Fibroblast of lung (primary cell): ENCODE results near the gene TCIRG1. TPM values are rescaled to one million over a fixed set of nuclear protein-coding genes. Genes with fewer than 3 reads are reported as not detected.

ENCODE experiments used
- DNase-seq, 2 donors: peaks; one replicate each; pipeline versions ENCODE4 v3.0.0 to v3.0.0-alpha.2; 2010; ENCODE audit warnings: low read depth in 2 of 2
- H2AFZ ChIP-seq: 2 replicates; pipeline ENCODE4 v1.5.1; 2012; ENCODE audit warnings: low read length, control low read depth, inconsistent platforms
- H3K27ac ChIP-seq: 2 replicates; pipeline ENCODE4 v1.5.1; 2011; ENCODE audit warnings: low read length, control low read depth; ENCODE audit not compliant: insufficient read depth
- H3K27me3 ChIP-seq: 2 replicates; pipeline ENCODE4 v1.5.1; 2011; ENCODE audit warnings: mild to moderate bottlenecking, low read length; ENCODE audit not compliant: control insufficient read depth, insufficient read depth
- H3K36me3 ChIP-seq: 2 replicates; pipeline ENCODE4 v1.5.1; 2011; ENCODE audit warnings: low read length; ENCODE audit not compliant: control insufficient read depth, insufficient read depth
- H3K4me1 ChIP-seq: 2 replicates; pipeline ENCODE4 v1.5.1; 2011; ENCODE audit warnings: low read length; ENCODE audit not compliant: control insufficient read depth, insufficient read depth; ENCODE audit errors: extremely low read depth
- H3K4me2 ChIP-seq: 2 replicates; pipeline ENCODE4 v1.5.1; 2011; ENCODE audit warnings: low read length, control low read depth; ENCODE audit not compliant: insufficient read depth; ENCODE audit errors: extremely low read depth
- H3K4me3 ChIP-seq, 4 experiments: fragments of 200-600 bp in 1 of 4; sonication (generic) in 1 of 4; replicated peaks in 1 of 4; 2 replicates each; pipeline ENCODE4 v1.5.1; 2011 to 2016; ENCODE audit warnings: low read length in 4 of 4, low read depth in 3 of 4, mild to moderate bottlenecking in 3 of 4, control low read depth in 2 of 4, inconsistent platforms in 1 of 4, mixed read lengths in 1 of 4; ENCODE audit not compliant: insufficient read depth in 1 of 4; ENCODE audit errors: control extremely low read depth in 1 of 4
- H3K79me2 ChIP-seq: 2 replicates; pipeline ENCODE4 v1.5.1; 2012; ENCODE audit warnings: mild to moderate bottlenecking, low read length, inconsistent platforms; ENCODE audit not compliant: control insufficient read depth, insufficient read depth
- H3K9ac ChIP-seq: 2 replicates; pipeline ENCODE4 v1.5.1; 2011; ENCODE audit warnings: mild to moderate bottlenecking, low read length, control low read depth; ENCODE audit not compliant: insufficient read depth
- H3K9me3 ChIP-seq: 2 replicates; pipeline ENCODE4 v1.5.1; 2012; ENCODE audit warnings: low read depth, low read length; ENCODE audit not compliant: control insufficient read depth, insufficient read depth
- H4K20me1 ChIP-seq: 2 replicates; pipeline ENCODE4 v1.5.1; 2011; ENCODE audit warnings: low read length; ENCODE audit not compliant: control insufficient read depth, insufficient read depth; ENCODE audit errors: extremely low read depth
- CTCF ChIP-seq, 2 donors: IDR thresholded peaks in 1 of 2; conservative IDR thresholded peaks in 1 of 2; 1 replicate in 1 of 2; 2 replicates in 1 of 2; pipeline ENCODE4 v1.5.1; 2011 to 2012; ENCODE audit warnings: low read length in 2 of 2, control low read depth in 1 of 2, inconsistent platforms in 1 of 2, low read depth in 1 of 2, mild to moderate bottlenecking in 1 of 2
- EZH2 ChIP-seq: IDR thresholded peaks from 2 replicates; pipeline ENCODE4 v1.5.1; 2012; ENCODE audit warnings: low read length, control low read depth, mild to moderate bottlenecking; ENCODE audit errors: missing control alignments
- polyA plus RNA-seq, 2 donors: library from polyadenylated mRNA; depleted of rRNA in 1 of 2; stranded (reverse) in 1 of 2; unstranded in 1 of 2; fragments of >200 nt; gene quantifications; 2 replicates each; pipeline ENCODE4 v1.2.1, GENCODE V29; 2011 to 2012; ENCODE audit warnings: missing spikeins in 1 of 2
- total RNA-seq: library from RNA; depleted of rRNA; stranded (reverse); fragments of >200 nt; gene quantifications from 2 replicates; pipeline ENCODE4 v1.2.1, GENCODE V29; 2014

The TCIRG1 gene
- total and polyA plus RNA-seq, 2 donors (not counting 1 experiment from before 2014, with no cell fraction given) = 26.7 to 46.2 TPM

GRCh38 chr11:68014157-68014946 lies 24.5 kb upstream of the TCIRG1 start:
- no peaks in the 10 kb centered on the region for H4K20me1 ChIP-seq
- H3K36me3 ChIP-seq = peaks cover 6% of the 10 kb centered on the region
- H3K4me2 ChIP-seq = no peak overlapping the region
- H3K27me3 ChIP-seq = no peaks in the 10 kb centered on the region
- no peaks in the 10 kb centered on the region for H3K9me3 ChIP-seq
- H3K4me1 ChIP-seq = peaks cover 40% of the 10 kb centered on the region
- peak; percentile 79 to 94 for DNase-seq
- H3K27ac ChIP-seq = peak overlapping the region; percentile 97
- peak overlapping the region; percentile 41 for H3K9ac ChIP-seq
- TF ChIP-seq EZH2 = no peak
- no peak for TF ChIP-seq CTCF (conservative IDR thresholded peaks at IDR 0.05 in 1 of 2, IDR thresholded peaks at IDR 0.05 in 1 of 2; ENCODE audit: low read depth in 1 of 2, low read length in 2 of 2)
- no peak overlapping the region for H2AFZ ChIP-seq
- peak overlapping the region in 1 of 4 experiments; percentile 14 for H3K4me3 ChIP-seq
- peaks cover 21% of the 10 kb centered on the region for H3K79me2 ChIP-seq

DNA sequence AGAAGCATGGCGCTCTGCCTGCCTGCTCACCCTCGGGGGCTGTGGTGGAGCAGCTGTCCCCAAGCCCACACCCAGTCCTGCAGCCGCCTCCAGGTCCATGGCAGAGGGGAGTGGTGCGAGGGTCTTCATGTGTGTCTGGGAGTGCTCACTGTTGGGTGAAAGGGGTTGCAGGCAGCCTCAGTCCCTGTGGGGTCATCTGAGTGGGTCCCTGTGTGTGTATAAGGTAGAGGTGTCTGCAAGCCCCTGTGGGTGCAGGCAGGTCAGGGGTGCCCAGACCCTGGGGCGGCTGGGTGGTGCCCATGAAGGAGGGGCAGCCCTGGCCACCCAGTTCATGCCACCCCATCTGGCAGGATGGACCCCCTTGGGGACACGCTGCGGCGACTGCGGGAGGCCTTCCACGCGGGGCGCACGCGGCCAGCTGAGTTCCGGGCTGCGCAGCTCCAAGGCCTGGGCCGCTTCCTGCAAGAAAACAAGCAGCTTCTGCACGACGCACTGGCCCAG lies 23.8 kb upstream of the TCIRG1 start:
- Histone ChIP-seq H3K9ac (no peak overlapping the region), H2AFZ (no peak overlapping the region), H3K36me3 (peaks cover 6% of the 10 kb centered on the region), H3K4me2 (no peak overlapping the region), H3K79me2 (peaks cover 21% of the 10 kb centered on the region), H4K20me1 (no peaks in the 10 kb centered on the region), H3K4me1 (peaks cover 40% of the 10 kb centered on the region), H3K27ac (peak overlapping the region; percentile 97), H3K4me3 (no peak overlapping the region), H3K9me3 (no peaks in the 10 kb centered on the region), H3K27me3 (no peaks in the 10 kb centered on the region)
- no peak for DNase-seq
- TF ChIP-seq CTCF (conservative IDR thresholded peaks at IDR 0.05 in 1 of 2, IDR thresholded peaks at IDR 0.05 in 1 of 2; ENCODE audit: low read depth in 1 of 2, low read length in 2 of 2) (no peak), EZH2 (no peak)

- TF ChIP-seq EZH2 = no peak
- no peak for TF ChIP-seq CTCF (conservative IDR thresholded peaks at IDR 0.05 in 1 of 2, IDR thresholded peaks at IDR 0.05 in 1 of 2; ENCODE audit: low read depth in 1 of 2, low read length in 2 of 2)
These were observed 23.4 kb upstream of the TCIRG1 start for GRCh38 chr11:68015467-68015866.

More at GRCh38 chr11:68015467-68015866, 23.4 kb upstream of the TCIRG1 start:
- H3K27ac ChIP-seq = no peak overlapping the region
- H3K4me3 ChIP-seq = no peak overlapping the region
- H3K36me3 ChIP-seq = peaks cover 6% of the 10 kb centered on the region
- no peaks in the 10 kb centered on the region for H3K27me3 ChIP-seq
- no peak overlapping the region for H3K9ac ChIP-seq
- peaks cover 21% of the 10 kb centered on the region for H3K79me2 ChIP-seq
- H4K20me1 ChIP-seq = no peaks in the 10 kb centered on the region
- no peak overlapping the region for H3K4me2 ChIP-seq
- no peak for DNase-seq
- peaks cover 40% of the 10 kb centered on the region for H3K4me1 ChIP-seq
- H3K9me3 ChIP-seq = no peaks in the 10 kb centered on the region
- H2AFZ ChIP-seq = no peak overlapping the region
